Stimulated activated CD4-positive, alpha-beta T cell treated with anti-CD3 and anti-CD28 coated beads, Interleukin-12 subunit alpha, Interleukin-12 subunit beta, amount 100 ng/mL, for 48 hours (primary cell): Measurements from ENCODE around the gene TRAM2.

Experiments used
- DNase-seq, 3 donors: peaks; one replicate each; pipeline ENCODE4 v3.0.0-alpha.2; 2020; ENCODE audit warnings: low read depth in 2 of 3, low spot score in 1 of 3

TRAM2 gene

GRCh38 chr6:52571099-52571755 is 5.6 kb downstream of the TRAM2 start:
- no peak for DNase-seq

DNA sequence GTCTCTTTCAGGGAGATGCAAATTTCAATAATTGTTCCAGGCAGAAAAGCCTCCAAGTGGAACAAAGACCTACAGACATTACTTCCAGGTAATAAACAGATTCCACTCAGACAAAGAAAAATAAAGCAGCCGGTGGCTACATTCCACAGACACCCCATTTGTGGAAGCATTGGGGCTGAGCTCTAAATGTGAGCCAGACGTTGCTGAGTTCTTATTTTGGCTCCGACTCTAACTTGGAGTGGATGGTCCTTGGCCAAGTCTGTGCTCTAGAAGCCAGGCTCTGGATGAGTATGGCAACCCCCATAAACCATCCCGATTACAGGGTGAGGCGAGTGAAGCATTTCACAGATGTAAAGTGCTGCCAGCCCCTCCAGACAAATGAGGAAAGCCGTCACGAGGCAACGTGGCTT is 6.6 kb downstream of the TRAM2 start:
- DNase-seq, result no peak

- DNase-seq, result no peak
Observed at GRCh38 chr6:52568320-52568719, 8.5 kb downstream of the TRAM2 start.

GRCh38 chr6:52566853-52567279 is 10.0 kb downstream of the TRAM2 start:
- no peak for DNase-seq

DNA sequence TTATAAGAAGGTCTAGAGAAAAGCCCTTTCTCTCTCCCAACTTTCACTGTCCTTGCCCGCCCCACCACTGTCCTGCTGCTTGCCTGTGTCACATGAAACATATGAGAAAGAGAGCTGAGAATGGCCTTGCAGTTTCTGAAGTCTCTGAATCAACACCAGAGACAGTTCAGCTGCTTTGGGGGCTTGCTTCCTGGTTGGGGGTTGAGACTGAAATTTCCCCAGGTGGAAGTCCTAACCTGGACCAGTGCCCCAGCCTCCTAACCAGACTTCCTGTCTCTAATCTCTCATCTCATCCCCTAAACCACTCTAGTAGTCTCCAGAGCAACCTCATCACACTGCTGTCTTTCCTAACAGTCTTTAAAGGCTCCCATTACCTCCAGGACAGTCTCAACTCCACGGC is 10.7 kb downstream of the TRAM2 start:
- DNase-seq, result no peak

GRCh38 chr6:52564856-52565255 is 12.0 kb downstream of the TRAM2 start:
- no peak for DNase-seq

DNA sequence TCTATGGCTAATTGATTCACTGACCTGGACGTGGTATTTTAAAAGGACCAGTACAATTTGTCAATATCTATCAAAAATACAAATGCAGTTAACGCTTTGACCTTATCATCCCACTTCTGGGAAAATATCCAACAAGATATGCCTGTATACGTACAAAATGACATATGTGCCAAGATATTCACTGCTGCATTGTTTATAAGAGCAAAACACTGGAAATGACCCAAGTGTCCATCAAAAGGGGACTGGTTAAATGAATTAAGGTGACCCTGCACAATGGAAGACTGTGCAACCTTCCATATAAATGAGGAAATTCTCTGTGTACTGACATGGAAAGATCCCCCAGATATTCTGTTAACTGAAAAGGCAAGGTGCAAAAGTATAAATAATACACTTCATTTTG is 13.9 kb downstream of the TRAM2 start:
- DNase-seq, result no peak

- no peak for DNase-seq
Observed at GRCh38 chr6:52560462-52560861, 16.4 kb downstream of the TRAM2 start.

DNA sequence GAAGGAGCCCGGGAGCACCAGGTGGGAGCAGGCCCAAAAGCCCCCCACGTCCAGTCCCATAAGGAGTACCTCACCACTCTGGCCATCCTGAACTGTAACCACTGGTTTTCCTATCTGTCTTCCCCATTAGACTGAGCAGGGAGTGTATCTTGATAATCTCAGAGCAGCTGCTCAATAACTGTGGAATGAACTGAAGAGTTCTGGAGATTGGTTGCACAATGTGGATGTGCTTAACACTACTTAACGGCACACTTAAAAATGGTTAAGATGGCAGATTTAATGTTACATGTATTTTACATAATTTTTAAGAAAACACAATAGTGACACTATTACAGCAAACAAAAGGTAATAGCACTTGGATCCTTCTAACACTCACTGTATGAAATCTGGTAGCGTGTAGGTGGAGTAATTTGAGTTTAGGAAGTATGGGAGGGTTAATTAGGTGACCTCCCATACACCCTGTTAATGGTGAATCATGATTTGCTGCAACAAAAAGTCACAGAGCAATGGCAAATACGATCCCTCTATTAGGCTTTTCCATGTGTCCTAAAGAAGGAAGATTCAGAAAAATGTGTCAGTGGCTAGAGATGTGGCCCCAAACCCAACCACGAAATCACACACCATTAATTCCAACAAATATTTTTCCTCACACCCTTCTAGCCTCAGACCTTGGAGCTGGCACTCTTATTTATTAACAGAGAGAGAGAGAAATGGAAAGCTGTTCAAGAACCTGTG is 18.4 kb downstream of the TRAM2 start:
- no peak for DNase-seq

- DNase-seq, result no peak
Observed at GRCh38 chr6:52557389-52558265, 19.2 kb downstream of the TRAM2 start.

GRCh38 chr6:52555518-52556233 is 21.2 kb downstream of the TRAM2 start:
- DNase-seq, result no peak

- no peak for DNase-seq
Observed at GRCh38 chr6:52554684-52555280, 22.1 kb downstream of the TRAM2 start.

GRCh38 chr6:52553719-52554118 is 23.1 kb downstream of the TRAM2 start:
- no peak for DNase-seq

DNA sequence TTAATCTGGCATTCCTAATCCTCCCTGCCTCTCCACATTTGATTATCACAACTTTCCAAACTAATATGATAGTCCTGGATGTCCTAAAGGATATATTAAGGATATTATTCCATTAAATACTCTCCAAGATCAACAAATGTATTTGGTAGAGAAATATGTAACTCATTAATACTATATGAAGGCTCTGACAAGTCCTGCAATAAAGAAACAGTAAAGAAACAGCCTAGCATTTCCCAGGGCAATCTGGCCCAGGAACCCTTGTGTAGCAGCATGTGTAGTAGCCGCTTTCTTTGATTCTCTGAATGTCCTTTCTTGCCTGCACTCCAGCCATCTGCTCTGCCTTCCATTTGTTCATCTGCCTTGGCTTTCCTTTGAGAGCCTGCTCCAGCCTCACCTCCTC is 23.7 kb downstream of the TRAM2 start:
- DNase-seq, result no peak

GRCh38 chr6:52552278-52552643 is 24.6 kb downstream of the TRAM2 start:
- no peak for DNase-seq

- DNase-seq, result no peak
Observed at GRCh38 chr6:52551483-52552277, 25.2 kb downstream of the TRAM2 start.

DNA sequence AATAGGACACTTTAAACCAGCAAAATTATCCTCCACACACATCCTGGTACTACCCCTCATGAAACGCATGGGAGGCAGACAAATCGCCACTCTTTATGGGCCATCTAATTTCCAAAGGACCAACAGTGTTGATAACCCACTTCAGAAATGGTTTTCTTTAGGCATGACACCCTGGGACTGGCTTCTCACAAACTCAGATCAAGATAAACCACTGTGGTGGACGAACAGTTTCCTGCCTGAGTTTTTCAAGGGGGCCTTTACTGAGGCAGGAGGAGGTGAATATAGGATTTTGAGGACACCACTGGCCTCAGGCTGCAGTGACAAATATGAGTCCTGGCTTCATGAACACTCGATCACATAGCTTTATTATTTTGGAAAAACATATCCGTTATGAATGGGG is 26.0 kb downstream of the TRAM2 start:
- no peak for DNase-seq

GRCh38 chr6:52550014-52550575 is 26.8 kb downstream of the TRAM2 start:
- no peak for DNase-seq

DNA sequence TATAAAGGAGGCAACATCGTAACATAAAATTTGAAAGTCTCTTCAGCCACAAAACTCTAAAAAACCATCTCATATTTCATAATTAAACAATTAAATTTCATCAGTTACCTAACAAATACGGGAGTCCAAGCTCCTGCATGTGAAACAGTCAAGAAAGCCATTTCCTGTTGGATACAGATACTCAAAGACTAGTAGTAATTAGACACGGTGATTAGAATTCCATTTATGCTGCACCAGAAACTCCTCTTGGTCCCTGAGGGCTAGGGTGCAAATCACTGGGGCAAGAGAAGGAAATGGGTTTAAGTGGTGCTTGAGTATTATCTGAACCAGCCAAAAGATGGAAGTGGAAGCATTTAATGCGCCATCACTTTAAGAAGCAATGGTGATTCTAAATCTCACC is 27.4 kb downstream of the TRAM2 start:
- DNase-seq, result no peak

- DNase-seq, result no peak
Observed at GRCh38 chr6:52548999-52549398, 27.9 kb downstream of the TRAM2 start.
